ENCODE data around the gene CROCC. TPM values are rescaled to one million over a fixed set of nuclear protein-coding genes. Genes with fewer than 3 reads are reported as not detected.

The CROCC gene
- total RNA-seq, 4 donors from 2014 or later = 10.2 to 73.5 (median 32.9) TPM

GRCh38 chr1:16982902-16983301 lies 61.2 kb downstream of the CROCC start:
- Histone ChIP-seq H3K36me3 (no peaks in the 10 kb centered on the region), H3K4me3 (no peak overlapping the region), H3K4me1 (no peaks in the 10 kb centered on the region), H3K27me3 (no peaks in the 10 kb centered on the region), H3K27ac (no peak overlapping the region), H3K9me3 (no peaks in the 10 kb centered on the region)
- TF ChIP-seq POLR2A (IDR thresholded peaks at IDR 0.05) = no peak
- TF ChIP-seq, protein P1, sequence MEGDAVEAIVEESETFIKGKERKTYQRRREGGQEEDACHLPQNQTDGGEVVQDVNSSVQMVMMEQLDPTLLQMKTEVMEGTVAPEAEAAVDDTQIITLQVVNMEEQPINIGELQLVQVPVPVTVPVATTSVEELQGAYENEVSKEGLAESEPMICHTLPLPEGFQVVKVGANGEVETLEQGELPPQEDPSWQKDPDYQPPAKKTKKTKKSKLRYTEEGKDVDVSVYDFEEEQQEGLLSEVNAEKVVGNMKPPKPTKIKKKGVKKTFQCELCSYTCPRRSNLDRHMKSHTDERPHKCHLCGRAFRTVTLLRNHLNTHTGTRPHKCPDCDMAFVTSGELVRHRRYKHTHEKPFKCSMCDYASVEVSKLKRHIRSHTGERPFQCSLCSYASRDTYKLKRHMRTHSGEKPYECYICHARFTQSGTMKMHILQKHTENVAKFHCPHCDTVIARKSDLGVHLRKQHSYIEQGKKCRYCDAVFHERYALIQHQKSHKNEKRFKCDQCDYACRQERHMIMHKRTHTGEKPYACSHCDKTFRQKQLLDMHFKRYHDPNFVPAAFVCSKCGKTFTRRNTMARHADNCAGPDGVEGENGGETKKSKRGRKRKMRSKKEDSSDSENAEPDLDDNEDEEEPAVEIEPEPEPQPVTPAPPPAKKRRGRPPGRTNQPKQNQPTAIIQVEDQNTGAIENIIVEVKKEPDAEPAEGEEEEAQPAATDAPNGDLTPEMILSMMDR (IDR thresholded peaks at IDR 0.05) = no peak
- no peak for DNase-seq
- intact Hi-C loops (cut with DNase I; ENCODE audit: low total_unique reads) = no loop called here

- Histone ChIP-seq H3K4me3 (no peak overlapping the region), H3K4me1 (no peaks in the 10 kb centered on the region), H3K9me3 (no peaks in the 10 kb centered on the region), H3K27me3 (no peaks in the 10 kb centered on the region), H3K36me3 (no peaks in the 10 kb centered on the region), H3K27ac (peak overlapping the region in 1 of 2 donors; percentile 73)
- intact Hi-C loops (cut with DNase I; ENCODE audit: low total_unique reads) = no loop called here
- TF ChIP-seq, protein P1 (IDR thresholded peaks at IDR 0.05) = no peak
- no peak for TF ChIP-seq POLR2A (IDR thresholded peaks at IDR 0.05)
- no peak for DNase-seq
Measured at GRCh38 chr1:16983649-16984048, 61.9 kb downstream of the CROCC start.

- intact Hi-C loops (cut with DNase I; ENCODE audit: low total_unique reads) = no loop called here
- no peak for TF ChIP-seq POLR2A (IDR thresholded peaks at IDR 0.05)
- TF ChIP-seq, protein P1 (IDR thresholded peaks at IDR 0.05) = no peak
- no peaks in the 10 kb centered on the region for H3K27me3 ChIP-seq
- peak overlapping the region; percentile 42 to 73 for H3K27ac ChIP-seq
- no peaks in the 10 kb centered on the region for H3K9me3 ChIP-seq
- H3K36me3 ChIP-seq = no peaks in the 10 kb centered on the region
- H3K4me3 ChIP-seq = no peak overlapping the region
- H3K4me1 ChIP-seq = no peaks in the 10 kb centered on the region
- peak; percentile 87 to 91 for DNase-seq
Measured at GRCh38 chr1:16984717-16985116, 63.0 kb downstream of the CROCC start.

- intact Hi-C loops (cut with DNase I; ENCODE audit: low total_unique reads) = no loop called here
- no peaks in the 10 kb centered on the region for H3K27me3 ChIP-seq
- H3K4me3 ChIP-seq = no peak overlapping the region
- no peaks in the 10 kb centered on the region for H3K4me1 ChIP-seq
- no peaks in the 10 kb centered on the region for H3K9me3 ChIP-seq
- no peak for DNase-seq
- peak overlapping the region in 1 of 2 donors; percentile 39 for H3K27ac ChIP-seq
- TF ChIP-seq POLR2A (IDR thresholded peaks at IDR 0.05) = no peak
- TF ChIP-seq, protein P1 (IDR thresholded peaks at IDR 0.05) = no peak
- no peaks in the 10 kb centered on the region for H3K36me3 ChIP-seq
Measured at GRCh38 chr1:16986113-16986512, 64.4 kb downstream of the CROCC start.

DNA sequence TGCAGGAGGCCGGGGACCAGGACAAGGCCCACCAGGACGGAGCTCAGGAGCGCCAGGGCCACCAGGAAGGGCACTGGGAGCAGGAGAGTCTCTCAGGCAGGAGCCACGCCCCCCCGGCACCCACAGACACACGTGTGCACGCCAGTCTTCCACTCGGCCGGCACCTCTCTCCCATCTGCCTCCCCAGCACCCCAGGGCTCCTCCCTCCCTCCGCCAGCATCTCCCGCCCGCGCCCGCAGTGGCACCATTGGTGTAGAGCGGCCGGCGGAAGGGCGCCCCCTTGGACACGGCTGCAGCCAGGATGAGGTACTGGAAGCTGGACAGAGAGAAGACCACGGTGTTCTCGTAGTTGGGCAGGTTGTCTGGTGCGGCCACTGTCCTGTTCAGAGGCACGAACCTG lies 64.8 kb downstream of the CROCC start:
- Histone ChIP-seq H3K27me3 (no peaks in the 10 kb centered on the region), H3K4me3 (no peak overlapping the region), H3K36me3 (no peaks in the 10 kb centered on the region), H3K4me1 (no peaks in the 10 kb centered on the region), H3K9me3 (no peaks in the 10 kb centered on the region), H3K27ac (no peak overlapping the region)
- intact Hi-C loops (cut with DNase I; ENCODE audit: low total_unique reads) = no loop called here
- DNase-seq = no peak
- no peak for TF ChIP-seq POLR2A (IDR thresholded peaks at IDR 0.05)
- TF ChIP-seq, protein P1 (IDR thresholded peaks at IDR 0.05) = no peak

Data from uterus (tissue), 4 donors.